Neural cell (in vitro differentiated cells): ENCODE measurements around the gene EMD. TPM values are rescaled to one million over a fixed set of nuclear protein-coding genes. Genes with fewer than 3 reads are reported as not detected.

ENCODE experiments used
- H2AFZ ChIP-seq: fragments of 200-600, 300-800 bp; sonication (generic), shearing (Covaris generic); 2 replicates; pipeline ENCODE4 v1.6.0; 2014; ENCODE audit warnings: low read depth, mild to moderate bottlenecking, antibody characterized with exemption, low read length, moderate library complexity
- H3F3A ChIP-seq: fragments of 200-600 bp; shearing (Covaris generic); 2 replicates; pipeline ENCODE4 v1.6.1; 2016; ENCODE audit warnings: mild to moderate bottlenecking, moderate library complexity, mixed read lengths, antibody characterized with exemption, low read length; ENCODE audit not compliant: insufficient read depth, poor library complexity, severe bottlenecking
- H3K27ac ChIP-seq: fragments of 200-600, 300-800 bp; sonication (generic), shearing (Covaris generic); 2 replicates; pipeline ENCODE4 v1.5.1; 2014; ENCODE audit warnings: mild to moderate bottlenecking, low read length, moderate library complexity
- H3K27me3 ChIP-seq: fragments of 300-800, 200-600 bp; sonication (generic), shearing (Covaris generic); 2 replicates; pipeline ENCODE4 v1.6.0; 2014; ENCODE audit warnings: mild to moderate bottlenecking, low read depth, low read length, moderate library complexity; ENCODE audit not compliant: insufficient read depth
- H3K36me3 ChIP-seq: fragments of 300-800, 200-600 bp; sonication (generic), shearing (Covaris generic); 2 replicates; pipeline ENCODE4 v1.5.1; 2014; ENCODE audit warnings: mild to moderate bottlenecking, antibody characterized with exemption, low read length, moderate library complexity; ENCODE audit not compliant: insufficient read depth
- H3K4me2 ChIP-seq: fragments of 300-800, 200-600 bp; sonication (generic), shearing (Covaris generic); 2 replicates; pipeline ENCODE4 v1.6.0; 2014; ENCODE audit warnings: mild to moderate bottlenecking, low read length
- H3K4me3 ChIP-seq: fragments of 300-800, 200-600 bp; sonication (generic), shearing (Covaris generic); 2 replicates; pipeline ENCODE4 v1.5.1; 2014; ENCODE audit warnings: mild to moderate bottlenecking, low read length, moderate library complexity
- H3K79me2 ChIP-seq: fragments of 200-600 bp; shearing (Covaris generic); replicated peaks from 2 replicates; pipeline ENCODE4 v1.6.0; 2014; ENCODE audit warnings: mild to moderate bottlenecking, low read length, moderate library complexity; ENCODE audit not compliant: insufficient read depth
- H3K9ac ChIP-seq: fragments of 300-800, 200-600 bp; sonication (generic), shearing (Covaris generic); 2 replicates; pipeline ENCODE4 v1.6.1; 2016; ENCODE audit warnings: mild to moderate bottlenecking, low read length, mixed read lengths
- H3K9me2 ChIP-seq: fragments of 200-600 bp; shearing (Covaris generic); 2 replicates; pipeline ENCODE4 v1.6.1; 2016; ENCODE audit warnings: mild to moderate bottlenecking, low read length, mixed read lengths; ENCODE audit not compliant: insufficient read depth
- H3K9me3 ChIP-seq: fragments of 200-600, 300-800 bp; sonication (generic), shearing (Covaris generic); 2 replicates; pipeline ENCODE4 v1.6.1; 2016; ENCODE audit warnings: mild to moderate bottlenecking, mixed run types, low read length, moderate library complexity, mixed read lengths
- H4K20me1 ChIP-seq: fragments of 200-600 bp; shearing (Covaris generic); 2 replicates; pipeline ENCODE4 v1.6.1; 2016; ENCODE audit warnings: mild to moderate bottlenecking, mixed run types; ENCODE audit not compliant: insufficient read depth
- EP300 ChIP-seq: fragments of 450-650 bp; conservative IDR thresholded peaks from 2 replicates; pipeline ENCODE4 v1.6.1; 2014; ENCODE audit warnings: antibody characterized with exemption, mild to moderate bottlenecking, moderate library complexity; ENCODE audit not compliant: poor library complexity, severe bottlenecking
- EZH2 ChIP-seq: fragments of 200-600, 300-800 bp; shearing (Covaris generic), sonication (generic); IDR thresholded peaks from 2 replicates; pipeline ENCODE4 v1.6.1; 2014; ENCODE audit warnings: antibody characterized with exemption, low read length, borderline replicate concordance, mild to moderate bottlenecking; ENCODE audit not compliant: insufficient read depth, poor library complexity, severe bottlenecking
- MXI1 ChIP-seq: fragments of 450-650 bp; conservative IDR thresholded peaks from 2 replicates; pipeline ENCODE4 v1.6.1; 2014; ENCODE audit warnings: antibody characterized with exemption, mild to moderate bottlenecking; ENCODE audit not compliant: poor library complexity, severe bottlenecking
- POLR2AphosphoS5 ChIP-seq: IDR thresholded peaks from 2 replicates; pipeline ENCODE4 v1.6.1; 2012
- RAD21 ChIP-seq: fragments of 450-650 bp; conservative IDR thresholded peaks from 2 replicates; pipeline ENCODE4 v1.6.1; 2014; ENCODE audit warnings: antibody characterized with exemption, mild to moderate bottlenecking, moderate library complexity
- SMC3 ChIP-seq: fragments of 450-650 bp; conservative IDR thresholded peaks from 2 replicates; pipeline ENCODE4 v1.6.1; 2014; ENCODE audit warnings: antibody characterized with exemption, mild to moderate bottlenecking, moderate library complexity; ENCODE audit not compliant: poor library complexity
- TAF1 ChIP-seq: IDR thresholded peaks from 2 replicates; pipeline ENCODE4 v1.6.1; 2012; ENCODE audit warnings: low read depth
- polyA plus RNA-seq: library from polyadenylated mRNA; depleted of rRNA; stranded (reverse); fragments of >200 nt; gene quantifications from 2 replicates; pipeline ENCODE4 v1.2.3, GENCODE V29; 2014
- TF ChIP-seq, protein P1 (sequence below): fragments of 450-650 bp; IDR thresholded peaks from 2 replicates; pipeline ENCODE4 v1.5.1; 2014; ENCODE audit warnings: antibody characterized with exemption, mild to moderate bottlenecking, moderate library complexity; ENCODE audit not compliant: poor library complexity, severe bottlenecking
- TF ChIP-seq, protein P2 (sequence below): IDR thresholded peaks from 2 replicates; pipeline ENCODE4 v1.6.1; 2012; ENCODE audit warnings: borderline replicate concordance

Gene EMD
- polyA plus RNA-seq, 1 donor from 2014 or later = 67.9 TPM

DNA sequence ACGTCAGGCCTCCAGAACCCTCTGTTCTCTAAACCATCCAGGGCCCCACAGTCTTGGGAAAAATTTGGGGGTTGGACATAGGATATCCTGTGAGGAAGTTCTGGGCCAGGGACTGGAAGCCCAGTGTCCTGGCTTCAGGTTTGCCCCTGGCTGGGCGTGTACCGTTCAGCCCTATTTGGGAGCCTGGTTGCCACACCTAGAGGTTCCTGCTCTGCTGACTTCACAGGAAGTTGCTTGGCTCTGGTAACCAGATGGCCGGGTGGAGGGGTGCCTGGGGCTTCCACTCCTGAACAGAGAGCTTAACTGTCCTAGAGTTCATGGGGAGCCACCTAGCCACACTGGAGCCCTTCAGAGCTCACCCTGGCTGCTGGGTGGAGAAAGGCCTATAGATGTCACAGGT, 33.4 kb downstream of the EMD start:
- Histone ChIP-seq H3K9me3 (no peaks in the 10 kb centered on the region), H3K79me2 (no peaks in the 10 kb centered on the region), H2AFZ (no peak overlapping the region), H3K9ac (peak overlapping the region; percentile 80), H4K20me1 (no peaks in the 10 kb centered on the region), H3K4me2 (peak overlapping the region; percentile 39), H3K4me3 (peak overlapping the region; percentile 77), H3K27ac (peak overlapping the region; percentile 67), H3K9me2 (no peaks in the 10 kb centered on the region), H3K27me3 (no peaks in the 10 kb centered on the region), H3F3A (no peaks in the 10 kb centered on the region), H3K36me3 (no peaks in the 10 kb centered on the region)
- TF ChIP-seq RAD21 (no peak), MXI1 (no peak), EZH2 (no peak), POLR2AphosphoS5 (no peak), SMC3 (no peak), TAF1 (no peak), EP300 (no peak)
- TF ChIP-seq, protein P1, sequence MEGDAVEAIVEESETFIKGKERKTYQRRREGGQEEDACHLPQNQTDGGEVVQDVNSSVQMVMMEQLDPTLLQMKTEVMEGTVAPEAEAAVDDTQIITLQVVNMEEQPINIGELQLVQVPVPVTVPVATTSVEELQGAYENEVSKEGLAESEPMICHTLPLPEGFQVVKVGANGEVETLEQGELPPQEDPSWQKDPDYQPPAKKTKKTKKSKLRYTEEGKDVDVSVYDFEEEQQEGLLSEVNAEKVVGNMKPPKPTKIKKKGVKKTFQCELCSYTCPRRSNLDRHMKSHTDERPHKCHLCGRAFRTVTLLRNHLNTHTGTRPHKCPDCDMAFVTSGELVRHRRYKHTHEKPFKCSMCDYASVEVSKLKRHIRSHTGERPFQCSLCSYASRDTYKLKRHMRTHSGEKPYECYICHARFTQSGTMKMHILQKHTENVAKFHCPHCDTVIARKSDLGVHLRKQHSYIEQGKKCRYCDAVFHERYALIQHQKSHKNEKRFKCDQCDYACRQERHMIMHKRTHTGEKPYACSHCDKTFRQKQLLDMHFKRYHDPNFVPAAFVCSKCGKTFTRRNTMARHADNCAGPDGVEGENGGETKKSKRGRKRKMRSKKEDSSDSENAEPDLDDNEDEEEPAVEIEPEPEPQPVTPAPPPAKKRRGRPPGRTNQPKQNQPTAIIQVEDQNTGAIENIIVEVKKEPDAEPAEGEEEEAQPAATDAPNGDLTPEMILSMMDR = no peak
- TF ChIP-seq, protein P2, sequence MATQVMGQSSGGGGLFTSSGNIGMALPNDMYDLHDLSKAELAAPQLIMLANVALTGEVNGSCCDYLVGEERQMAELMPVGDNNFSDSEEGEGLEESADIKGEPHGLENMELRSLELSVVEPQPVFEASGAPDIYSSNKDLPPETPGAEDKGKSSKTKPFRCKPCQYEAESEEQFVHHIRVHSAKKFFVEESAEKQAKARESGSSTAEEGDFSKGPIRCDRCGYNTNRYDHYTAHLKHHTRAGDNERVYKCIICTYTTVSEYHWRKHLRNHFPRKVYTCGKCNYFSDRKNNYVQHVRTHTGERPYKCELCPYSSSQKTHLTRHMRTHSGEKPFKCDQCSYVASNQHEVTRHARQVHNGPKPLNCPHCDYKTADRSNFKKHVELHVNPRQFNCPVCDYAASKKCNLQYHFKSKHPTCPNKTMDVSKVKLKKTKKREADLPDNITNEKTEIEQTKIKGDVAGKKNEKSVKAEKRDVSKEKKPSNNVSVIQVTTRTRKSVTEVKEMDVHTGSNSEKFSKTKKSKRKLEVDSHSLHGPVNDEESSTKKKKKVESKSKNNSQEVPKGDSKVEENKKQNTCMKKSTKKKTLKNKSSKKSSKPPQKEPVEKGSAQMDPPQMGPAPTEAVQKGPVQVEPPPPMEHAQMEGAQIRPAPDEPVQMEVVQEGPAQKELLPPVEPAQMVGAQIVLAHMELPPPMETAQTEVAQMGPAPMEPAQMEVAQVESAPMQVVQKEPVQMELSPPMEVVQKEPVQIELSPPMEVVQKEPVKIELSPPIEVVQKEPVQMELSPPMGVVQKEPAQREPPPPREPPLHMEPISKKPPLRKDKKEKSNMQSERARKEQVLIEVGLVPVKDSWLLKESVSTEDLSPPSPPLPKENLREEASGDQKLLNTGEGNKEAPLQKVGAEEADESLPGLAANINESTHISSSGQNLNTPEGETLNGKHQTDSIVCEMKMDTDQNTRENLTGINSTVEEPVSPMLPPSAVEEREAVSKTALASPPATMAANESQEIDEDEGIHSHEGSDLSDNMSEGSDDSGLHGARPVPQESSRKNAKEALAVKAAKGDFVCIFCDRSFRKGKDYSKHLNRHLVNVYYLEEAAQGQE = no peak

- Histone ChIP-seq H4K20me1 (no peaks in the 10 kb centered on the region), H3K9me2 (no peaks in the 10 kb centered on the region), H3K27me3 (no peaks in the 10 kb centered on the region), H2AFZ (no peak overlapping the region), H3F3A (no peaks in the 10 kb centered on the region), H3K27ac (no peak overlapping the region), H3K36me3 (no peaks in the 10 kb centered on the region), H3K9ac (no peak overlapping the region), H3K4me3 (no peak overlapping the region), H3K4me2 (no peak overlapping the region), H3K79me2 (no peaks in the 10 kb centered on the region), H3K9me3 (no peaks in the 10 kb centered on the region)
- TF ChIP-seq MXI1 = no peak
- no peak for TF ChIP-seq EZH2
- TF ChIP-seq, protein P1 = no peak
- TF ChIP-seq SMC3 = no peak
- TF ChIP-seq POLR2AphosphoS5 = no peak
- TF ChIP-seq TAF1 = no peak
- TF ChIP-seq RAD21 = no peak
- TF ChIP-seq EP300 = no peak
- TF ChIP-seq, protein P2 = no peak
These were observed 34.0 kb downstream of the EMD start for GRCh38 chrX:154413142-154413541.
